Uterus (tissue), 2 donors: ENCODE data around the gene ZMYND19.

Source experiments
- POLR2A ChIP-seq, 2 donors: fragments of 450-650 bp; IDR thresholded peaks; one replicate each; pipeline ENCODE4 v1.6.1; 2016; ENCODE audit warnings: antibody characterized with exemption in 2 of 2, mild to moderate bottlenecking in 1 of 2, moderate library complexity in 1 of 2
- TF ChIP-seq, protein P1 (sequence below), 4 experiments: fragments of 200-600 bp in 2 of 4; fragments of 450-650 bp in 2 of 4; sonication (generic) in 2 of 4; IDR thresholded peaks; one replicate each; pipeline ENCODE4 v1.5.1; 2016 to 2019; ENCODE audit warnings: antibody characterized with exemption in 4 of 4, mild to moderate bottlenecking in 2 of 4, moderate library complexity in 1 of 4

DNA sequence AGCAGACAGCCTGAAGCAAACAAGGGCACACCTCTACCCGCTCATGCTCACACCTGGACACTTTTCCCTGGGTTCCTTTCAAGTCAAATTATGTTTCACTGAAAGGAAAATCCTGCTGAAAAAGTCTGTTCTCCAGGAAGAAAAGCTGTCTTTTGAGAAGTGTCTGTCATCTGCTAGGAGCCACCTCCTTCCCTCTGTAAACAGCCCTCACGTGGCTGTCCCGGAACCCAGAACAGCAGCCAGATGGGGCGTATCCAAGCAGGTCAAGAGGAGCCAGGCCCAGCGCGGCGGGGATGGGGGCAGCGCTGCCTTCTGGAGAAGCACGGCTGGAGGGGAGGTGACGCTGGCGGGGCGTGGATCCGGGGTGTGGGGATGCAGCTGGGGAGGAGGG lies 40.1 kb downstream of the ZMYND19 start, which contains the start of gene PNPLA7:
- peak in 1 of 2 donors; percentile 19 for TF ChIP-seq POLR2A (IDR thresholded peaks at IDR 0.05)
- TF ChIP-seq, protein P1, sequence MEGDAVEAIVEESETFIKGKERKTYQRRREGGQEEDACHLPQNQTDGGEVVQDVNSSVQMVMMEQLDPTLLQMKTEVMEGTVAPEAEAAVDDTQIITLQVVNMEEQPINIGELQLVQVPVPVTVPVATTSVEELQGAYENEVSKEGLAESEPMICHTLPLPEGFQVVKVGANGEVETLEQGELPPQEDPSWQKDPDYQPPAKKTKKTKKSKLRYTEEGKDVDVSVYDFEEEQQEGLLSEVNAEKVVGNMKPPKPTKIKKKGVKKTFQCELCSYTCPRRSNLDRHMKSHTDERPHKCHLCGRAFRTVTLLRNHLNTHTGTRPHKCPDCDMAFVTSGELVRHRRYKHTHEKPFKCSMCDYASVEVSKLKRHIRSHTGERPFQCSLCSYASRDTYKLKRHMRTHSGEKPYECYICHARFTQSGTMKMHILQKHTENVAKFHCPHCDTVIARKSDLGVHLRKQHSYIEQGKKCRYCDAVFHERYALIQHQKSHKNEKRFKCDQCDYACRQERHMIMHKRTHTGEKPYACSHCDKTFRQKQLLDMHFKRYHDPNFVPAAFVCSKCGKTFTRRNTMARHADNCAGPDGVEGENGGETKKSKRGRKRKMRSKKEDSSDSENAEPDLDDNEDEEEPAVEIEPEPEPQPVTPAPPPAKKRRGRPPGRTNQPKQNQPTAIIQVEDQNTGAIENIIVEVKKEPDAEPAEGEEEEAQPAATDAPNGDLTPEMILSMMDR (IDR thresholded peaks at IDR 0.05) = no peak
